ENCODE data around the gene SEPTIN10. TPM values are rescaled to one million over a fixed set of nuclear protein-coding genes. Genes with fewer than 3 reads are reported as not detected.

SEPTIN10 gene
- total RNA-seq, 1 experiment from 2014 or later = 112 TPM

DNA sequence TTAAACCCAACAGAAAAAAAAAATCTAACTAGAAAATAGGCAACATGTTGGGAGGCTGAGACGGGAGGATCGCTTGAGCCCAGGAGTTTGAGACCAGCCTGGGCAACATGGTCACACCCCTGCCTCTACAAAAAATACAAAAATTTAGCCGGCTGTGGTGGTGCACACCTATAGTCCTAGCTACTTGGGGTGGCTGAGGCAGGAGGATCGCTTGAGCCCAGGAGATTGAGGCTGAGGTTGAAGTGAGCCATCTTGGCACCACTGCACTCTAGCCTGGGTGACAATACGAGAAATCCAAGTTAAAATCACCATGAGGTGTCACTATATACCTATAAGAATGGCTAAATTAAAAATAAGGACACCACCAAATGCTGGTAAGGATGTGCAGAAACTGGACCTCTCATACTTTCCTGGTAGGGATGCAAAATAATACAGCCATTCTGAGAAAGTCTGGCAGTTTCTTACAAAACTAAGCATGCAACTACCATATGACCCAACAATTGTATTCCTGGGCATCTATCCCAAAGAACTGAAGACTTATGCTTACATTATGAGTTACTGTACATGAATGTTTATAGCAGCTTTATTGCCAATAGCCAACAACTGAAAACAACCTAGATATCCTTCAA is 2.2 kb downstream of the SEPTIN10 start:
- ChIA-PET CTCF (no interaction called here), POLR2A (ENCODE audit: unreplicated experiment) (no interaction called here)
- TF ChIP-seq EZH2 (IDR thresholded peaks at IDR 0.05; ENCODE audit: low read depth) = no peak
- TF ChIP-seq, protein P1, sequence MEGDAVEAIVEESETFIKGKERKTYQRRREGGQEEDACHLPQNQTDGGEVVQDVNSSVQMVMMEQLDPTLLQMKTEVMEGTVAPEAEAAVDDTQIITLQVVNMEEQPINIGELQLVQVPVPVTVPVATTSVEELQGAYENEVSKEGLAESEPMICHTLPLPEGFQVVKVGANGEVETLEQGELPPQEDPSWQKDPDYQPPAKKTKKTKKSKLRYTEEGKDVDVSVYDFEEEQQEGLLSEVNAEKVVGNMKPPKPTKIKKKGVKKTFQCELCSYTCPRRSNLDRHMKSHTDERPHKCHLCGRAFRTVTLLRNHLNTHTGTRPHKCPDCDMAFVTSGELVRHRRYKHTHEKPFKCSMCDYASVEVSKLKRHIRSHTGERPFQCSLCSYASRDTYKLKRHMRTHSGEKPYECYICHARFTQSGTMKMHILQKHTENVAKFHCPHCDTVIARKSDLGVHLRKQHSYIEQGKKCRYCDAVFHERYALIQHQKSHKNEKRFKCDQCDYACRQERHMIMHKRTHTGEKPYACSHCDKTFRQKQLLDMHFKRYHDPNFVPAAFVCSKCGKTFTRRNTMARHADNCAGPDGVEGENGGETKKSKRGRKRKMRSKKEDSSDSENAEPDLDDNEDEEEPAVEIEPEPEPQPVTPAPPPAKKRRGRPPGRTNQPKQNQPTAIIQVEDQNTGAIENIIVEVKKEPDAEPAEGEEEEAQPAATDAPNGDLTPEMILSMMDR (conservative IDR thresholded peaks at IDR 0.05) = no peak; the same call in 1 of the 2 replicates

DNA sequence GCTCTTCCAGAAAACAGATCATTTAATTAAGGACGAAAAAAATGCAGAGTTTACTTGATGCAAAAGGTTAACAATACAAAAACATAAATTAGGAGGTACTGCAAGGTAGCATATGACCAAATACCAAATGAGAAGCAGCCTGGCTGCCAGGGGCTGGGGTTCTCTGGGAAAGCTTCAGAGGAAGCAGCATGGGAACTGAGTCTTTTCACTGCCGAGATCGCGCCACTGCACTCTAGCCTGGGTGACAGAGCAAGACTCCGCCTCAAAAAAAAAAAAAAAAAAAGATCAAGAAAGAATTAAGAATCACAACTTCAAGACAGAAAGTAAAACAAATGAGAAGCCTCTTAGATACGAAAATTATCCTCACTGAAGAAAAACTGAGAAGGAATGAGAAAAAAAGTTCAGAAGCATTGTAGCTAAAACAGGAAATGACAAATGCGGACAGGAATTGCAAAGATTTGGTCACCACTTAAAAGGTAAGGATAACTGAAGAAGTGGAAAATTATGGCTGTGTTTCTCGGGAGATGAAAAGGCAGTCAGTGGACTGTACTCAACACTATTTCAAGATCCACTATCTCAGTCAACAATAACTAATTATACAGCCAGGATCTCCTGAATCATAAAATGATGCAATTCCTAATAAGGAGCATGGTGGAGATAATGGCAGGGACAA is 4.3 kb downstream of the SEPTIN10 start:
- BruUV-seq (replicated peaks) = no TSS peak
- DNase-seq = peak in 1 of 2 experiments; percentile 50

More for the DNA sequence above, 2.2 kb downstream of the SEPTIN10 start:
- Histone ChIP-seq H3K79me2 (ENCODE audit: low read depth) (peaks cover 85% of the 10 kb centered on the region), H3K4me2 (peak overlapping the region; percentile 80), H3K27me3 (ENCODE audit: insufficient read depth, low read depth) (no peaks in the 10 kb centered on the region), H3K4me3 (peak overlapping the region; percentile 82; the same call in 1 of the 2 replicates), H3K9me3 (ENCODE audit: insufficient read depth, low read depth) (0 out of 2 replicates have a peak, but pooled peaks cover 3% of the 10 kb centered on the region), H3K9me2 (ENCODE audit: insufficient read depth) (no peaks in the 10 kb centered on the region), H3K36me3 (ENCODE audit: low read depth) (no peaks in the 10 kb centered on the region), H3F3A (ENCODE audit: insufficient read depth, low read depth) (0 out of 2 replicates have a peak, but pooled peaks cover 7% of the 10 kb centered on the region), H4K20me1 (ENCODE audit: insufficient read depth) (peaks cover 5% of the 10 kb centered on the region), H2AFZ (no peak overlapping the region), H3K27ac (no peak overlapping the region), H3K4me1 (replicated peaks; ENCODE audit: insufficient read depth) (peaks cover 57% of the 10 kb centered on the region)
- no TSS peak for BruUV-seq (replicated peaks)
- intact Hi-C loops (cut with micrococcal nuclease; ENCODE audit: unreplicated experiment) = loop anchor here (1.0 to 2.0 kb wide), 2 partner anchors 65 to 104 kb away; no protein-coding TSS in a partner anchor
- peak in 1 of 2 experiments; percentile 35 for DNase-seq

DNA sequence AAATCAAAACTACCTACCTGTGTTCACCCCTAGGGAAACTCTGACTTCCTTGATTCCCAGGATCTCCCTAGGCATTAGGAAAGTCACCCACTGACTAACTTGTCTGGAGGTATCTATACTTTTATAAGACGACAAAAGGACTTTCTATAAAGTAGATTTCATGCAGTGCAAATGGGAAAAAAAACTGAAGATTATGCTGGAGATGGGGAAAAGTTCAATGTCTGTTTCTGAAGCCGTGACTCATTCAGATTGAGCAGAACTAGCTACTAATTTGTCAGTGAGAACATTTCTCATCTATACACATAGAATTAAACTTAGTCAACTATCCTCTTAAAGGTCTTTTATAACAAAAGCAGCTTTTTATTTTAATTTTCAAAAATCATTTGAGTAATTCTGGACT is 6.0 kb downstream of the SEPTIN10 start:
- CTCF ChIA-PET = no interaction called here
- POLR2A ChIA-PET (ENCODE audit: unreplicated experiment) = no interaction called here
- peaks cover 10% of the 10 kb centered on the region; the same call in 1 of the 2 replicates for H3F3A ChIP-seq (ENCODE audit: insufficient read depth, low read depth)
- H3K4me2 ChIP-seq = peak overlapping the region; percentile 77
- DNase-seq = peak in 1 of 2 experiments; percentile 59
- H3K27ac ChIP-seq = peak overlapping the region; percentile 74
- no peaks in the 10 kb centered on the region for H3K36me3 ChIP-seq (ENCODE audit: low read depth)
- BruUV-seq (replicated peaks) = no TSS peak
- H3K4me1 ChIP-seq (replicated peaks; ENCODE audit: insufficient read depth) = peaks cover 74% of the 10 kb centered on the region
- no peak overlapping the region for H2AFZ ChIP-seq
- TF ChIP-seq, protein P1 (conservative IDR thresholded peaks at IDR 0.05) = no peak
- no peak for TF ChIP-seq EZH2 (IDR thresholded peaks at IDR 0.05; ENCODE audit: low read depth)
- peaks cover 82% of the 10 kb centered on the region for H3K79me2 ChIP-seq (ENCODE audit: low read depth)
- intact Hi-C loops (cut with micrococcal nuclease; ENCODE audit: unreplicated experiment) = loop anchor here (10.0 kb wide), 1 partner anchor 483 kb away; the partner anchor contains the start of gene SH3RF3
- no peaks in the 10 kb centered on the region for H3K27me3 ChIP-seq (ENCODE audit: insufficient read depth, low read depth)
- no peaks in the 10 kb centered on the region for H3K9me2 ChIP-seq (ENCODE audit: insufficient read depth)
- H3K4me3 ChIP-seq = no peak overlapping the region
- H3K9me3 ChIP-seq (ENCODE audit: insufficient read depth, low read depth) = peaks cover 8% of the 10 kb centered on the region; the same call in 1 of the 2 replicates
- no peaks in the 10 kb centered on the region for H4K20me1 ChIP-seq (ENCODE audit: insufficient read depth)

More for the DNA sequence above, 4.3 kb downstream of the SEPTIN10 start:
- ChIA-PET POLR2A (ENCODE audit: unreplicated experiment) (interaction anchor here (0.6 to 0.7 kb wide), 3 partner anchors 39 to 112 kb away, joined by 5 to 27 read pairs (median 7); no protein-coding TSS in a partner anchor), CTCF (no interaction called here)
- H3K9me3 ChIP-seq (ENCODE audit: insufficient read depth, low read depth) = peaks cover 8% of the 10 kb centered on the region; the same call in 1 of the 2 replicates
- intact Hi-C loops (cut with micrococcal nuclease; ENCODE audit: unreplicated experiment) = loop anchor here (10.0 kb wide), 1 partner anchor 485 kb away; the partner anchor contains the start of gene SH3RF3
- peak overlapping the region; percentile 56 for H2AFZ ChIP-seq
- no peaks in the 10 kb centered on the region for H3K9me2 ChIP-seq (ENCODE audit: insufficient read depth)
- no peaks in the 10 kb centered on the region for H3K36me3 ChIP-seq (ENCODE audit: low read depth)
- H3K4me3 ChIP-seq = peak overlapping the region; percentile 45; the same call in 1 of the 2 replicates
- TF ChIP-seq, protein P1 (conservative IDR thresholded peaks at IDR 0.05) = no peak
- TF ChIP-seq EZH2 (IDR thresholded peaks at IDR 0.05; ENCODE audit: low read depth) = no peak
- peak overlapping the region; percentile 74 for H3K27ac ChIP-seq
- H3K27me3 ChIP-seq (ENCODE audit: insufficient read depth, low read depth) = no peaks in the 10 kb centered on the region
- peaks cover 16% of the 10 kb centered on the region; the same call in 1 of the 2 replicates for H3F3A ChIP-seq (ENCODE audit: insufficient read depth, low read depth)
- H3K4me2 ChIP-seq = peak overlapping the region; percentile 77
- H3K4me1 ChIP-seq (replicated peaks; ENCODE audit: insufficient read depth) = peaks cover 72% of the 10 kb centered on the region
- H4K20me1 ChIP-seq (ENCODE audit: insufficient read depth) = no peaks in the 10 kb centered on the region
- H3K79me2 ChIP-seq (ENCODE audit: low read depth) = peaks cover 81% of the 10 kb centered on the region
